Umbilical cord (tissue), 2 donors: ENCODE results near the gene MED26. TPM values are rescaled to one million over a fixed set of nuclear protein-coding genes. Genes with fewer than 3 reads are reported as not detected.
"Not testable (repeated sequence)": the region's sequence is repeated elsewhere in the genome, so short reads cannot be mapped to it uniquely, and the experiment has no call there.

Source experiments
- DNase-seq: peaks from one replicate; pipeline ENCODE4 v3.0.0-alpha.2; 2015; ENCODE audit warnings: low spot score
- total RNA-seq: library from RNA; depleted of rRNA; stranded (reverse); fragments of >200 nt; gene quantifications from one replicate; pipeline ENCODE4 v1.2.3, GENCODE V29; 2014; ENCODE audit warnings: low replicate concordance; ENCODE audit not compliant: insufficient read depth

Gene MED26
- total RNA-seq, 1 donor from 2014 or later: 3.9 TPM

DNA sequence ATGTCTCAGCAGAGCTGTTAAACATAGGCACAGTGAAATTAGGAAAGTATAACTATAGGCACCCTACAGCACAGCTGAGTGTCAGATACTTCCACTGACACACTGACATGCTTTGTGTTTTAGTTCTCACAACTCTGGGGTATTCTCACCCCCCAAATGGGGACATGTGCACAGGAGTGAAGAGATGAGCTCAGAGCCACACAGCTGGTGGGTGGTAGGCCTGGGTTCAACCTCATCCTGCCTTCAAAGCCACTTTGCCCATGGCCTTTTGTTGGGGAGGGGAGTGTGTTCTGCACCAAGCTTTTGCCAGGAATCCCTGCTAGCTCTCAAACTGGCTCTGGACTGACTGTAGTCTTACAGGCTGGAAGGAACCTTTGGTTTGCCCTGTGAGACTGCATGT, 54.1 kb downstream of the MED26 start:
- no peak for DNase-seq

DNA sequence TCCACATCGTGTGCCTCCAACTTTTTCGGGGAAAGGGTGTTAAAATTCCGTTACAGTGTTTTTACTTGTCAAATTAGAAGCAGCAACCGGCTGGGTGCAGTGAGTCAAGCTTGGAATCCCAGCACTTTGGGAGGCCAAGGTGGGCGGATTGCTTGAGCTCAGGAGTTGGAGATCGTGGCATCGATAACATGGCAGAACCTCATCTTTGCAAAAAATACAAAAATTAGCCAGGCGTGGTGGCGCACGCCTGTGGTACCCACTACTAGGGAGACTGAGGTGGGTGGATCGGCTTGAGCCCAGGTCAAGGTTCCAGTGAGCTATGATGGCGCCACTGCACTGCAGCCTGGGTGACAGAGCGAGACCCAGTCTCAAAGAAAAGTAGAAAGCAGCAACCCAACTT, 54.7 kb downstream of the MED26 start:
- no peak for DNase-seq

- DNase-seq: peak; percentile 98
These were observed 55.4 kb downstream of the MED26 start, which contains the start of gene SLC35E1 for GRCh38 chr19:16572332-16573211. Gene SLC35E1 (minus strand): TSS chr19:16572415. CDS start chr19:16572364, 51 bp downstream.

GRCh38 chr19:16571822-16572331, 56.1 kb downstream of the MED26 start:
- DNase-seq: peak; percentile 20

- peak; percentile 23 for DNase-seq
These were observed 56.7 kb downstream of the MED26 start for GRCh38 chr19:16571283-16571682.

- DNase-seq: no peak
These were observed 58.2 kb downstream of the MED26 start for GRCh38 chr19:16569609-16570320.

DNA sequence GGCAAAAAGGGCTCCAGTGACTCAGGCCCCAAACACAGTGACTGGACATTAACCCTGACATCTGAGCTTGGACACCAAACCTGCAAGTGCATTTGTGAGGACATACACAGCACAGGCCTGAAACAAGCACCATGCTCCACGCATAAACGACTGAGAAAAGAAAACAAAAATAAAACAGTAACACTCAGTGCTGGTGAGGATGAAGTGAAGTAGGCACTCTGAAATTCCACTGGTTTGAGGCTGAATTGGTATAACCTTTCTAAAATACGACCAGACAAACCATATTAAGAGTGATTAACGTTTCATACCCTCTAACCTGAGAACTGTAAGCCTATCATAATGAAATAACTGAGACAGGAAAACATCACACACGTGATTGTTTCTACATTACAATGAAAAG, 61.3 kb downstream of the MED26 start:
- no peak for DNase-seq

GRCh38 chr19:16566161-16566560, 61.8 kb downstream of the MED26 start:
- no peak for DNase-seq

DNA sequence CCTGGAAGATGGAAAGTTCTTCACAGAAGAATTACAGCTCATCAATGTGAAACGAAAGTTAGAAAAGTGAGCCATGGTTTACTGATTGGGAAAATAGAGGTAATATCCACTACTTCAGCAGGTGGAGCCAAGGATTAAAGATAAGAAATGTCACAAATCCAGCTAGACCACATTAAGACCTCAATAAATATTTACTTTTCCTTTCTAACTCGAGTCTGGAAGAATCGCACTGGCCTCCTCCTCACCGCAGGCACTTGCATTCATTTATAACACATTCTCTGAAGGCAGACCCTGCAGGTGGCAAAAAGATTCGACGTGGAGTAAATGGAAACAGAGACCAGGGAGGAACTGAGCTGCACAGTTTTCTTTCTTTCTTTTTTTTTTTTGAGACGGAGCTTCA, 63.2 kb downstream of the MED26 start:
- no peak for DNase-seq

- DNase-seq: no peak
These were observed 65.4 kb downstream of the MED26 start for GRCh38 chr19:16562608-16563025.

GRCh38 chr19:16561382-16561781, 66.6 kb downstream of the MED26 start:
- no peak for DNase-seq

DNA sequence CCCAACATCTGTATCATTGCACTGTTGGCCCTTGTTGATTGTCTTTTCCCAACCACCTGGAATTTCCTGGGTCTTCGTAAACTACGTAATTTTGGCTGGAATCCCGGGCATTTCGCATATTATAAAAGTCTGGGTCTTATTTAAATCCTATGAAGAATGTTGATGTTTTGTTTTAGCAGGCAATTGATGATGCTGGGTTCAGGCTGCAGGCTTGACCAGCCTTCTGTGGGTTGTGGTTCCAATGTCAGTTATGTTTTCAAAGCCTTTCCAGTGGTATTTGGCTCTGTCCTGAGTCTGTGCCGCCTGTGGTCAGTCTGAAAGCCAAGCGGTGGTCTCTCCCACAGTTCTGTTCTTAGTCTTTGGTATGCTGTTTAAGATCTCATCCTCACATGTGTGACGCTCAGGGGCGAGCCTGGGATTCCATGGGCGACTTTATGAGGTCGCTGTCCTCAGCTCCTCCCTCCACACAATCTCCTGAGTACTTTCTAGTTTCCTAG, 68.2 kb downstream of the MED26 start:
- no peak for DNase-seq

- no peak for DNase-seq
These were observed 73.2 kb downstream of the MED26 start for GRCh38 chr19:16554776-16555175.

DNA sequence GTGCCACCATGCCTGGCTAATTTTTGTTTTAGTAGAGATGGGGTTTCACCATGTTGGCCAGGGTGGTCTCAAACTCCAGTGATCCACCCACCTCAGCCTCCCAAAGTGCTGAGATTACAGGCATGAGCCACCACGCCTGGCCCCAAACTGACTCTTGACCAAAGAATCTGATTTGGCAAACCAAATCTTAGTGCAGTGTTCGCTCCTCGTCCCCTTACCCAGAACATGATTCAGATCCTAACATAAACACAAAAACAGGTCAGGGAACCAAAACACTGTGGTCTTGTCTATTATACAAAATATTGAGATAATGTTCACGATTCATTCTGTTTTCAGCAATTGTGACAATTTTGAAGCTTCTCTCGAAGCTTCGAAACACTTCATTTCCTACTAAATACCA, 76.1 kb downstream of the MED26 start:
- DNase-seq: not testable (repeated sequence)

DNA sequence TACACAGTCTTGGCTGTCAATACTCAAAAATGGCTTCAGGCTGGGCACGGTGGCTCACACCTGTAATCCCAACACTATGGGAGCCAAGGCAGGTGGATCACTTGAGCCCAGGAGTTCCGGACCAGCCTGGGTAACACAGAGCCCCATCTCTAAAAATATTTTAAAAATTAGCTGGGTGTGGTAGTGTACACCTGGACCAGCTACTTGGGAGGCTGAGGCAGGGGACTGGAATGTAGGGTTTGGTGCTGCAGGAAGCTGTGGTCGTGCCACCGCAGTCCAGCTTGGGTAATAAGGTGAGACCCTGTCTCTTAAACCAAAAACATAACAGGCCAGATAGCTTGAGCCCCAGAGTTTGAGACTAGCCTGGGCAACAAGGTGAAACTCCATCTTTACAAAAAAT, 79.0 kb downstream of the MED26 start:
- DNase-seq: no peak

DNA sequence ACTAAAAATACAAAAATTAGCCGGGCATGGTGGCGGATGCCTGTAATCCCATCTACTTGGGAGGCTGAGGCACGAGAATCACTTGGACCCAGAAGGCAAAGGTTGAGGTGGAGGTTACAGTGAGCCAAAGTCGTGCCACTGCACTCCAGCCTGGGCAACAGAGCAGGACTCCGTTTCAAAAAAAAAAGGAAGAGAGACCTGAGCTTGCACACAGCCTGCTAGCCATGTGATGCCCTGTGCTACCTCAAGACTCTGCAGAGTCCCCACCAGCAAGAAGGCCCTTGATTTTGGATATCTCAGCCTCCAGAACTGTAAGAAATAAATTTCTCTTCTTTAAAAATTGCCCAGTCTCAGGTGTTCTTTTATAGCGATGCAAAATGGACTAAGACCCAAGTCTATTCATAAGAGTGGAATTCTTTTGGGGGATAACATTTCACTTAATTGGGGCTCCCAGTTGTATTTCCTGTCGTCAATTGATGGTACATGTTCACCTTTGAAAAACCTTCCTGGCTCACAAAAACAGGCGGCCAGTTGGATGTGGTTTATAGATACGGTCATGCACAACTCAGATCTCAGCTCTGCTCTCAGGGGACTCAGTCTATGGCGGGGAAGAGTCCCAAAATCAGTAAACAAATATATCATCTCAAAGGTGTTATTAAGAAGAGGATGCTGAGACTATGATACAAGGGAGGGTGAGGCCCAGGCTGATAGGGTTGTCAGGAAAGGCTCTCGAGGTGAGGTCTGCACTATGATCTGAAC, 83.4 kb downstream of the MED26 start:
- DNase-seq: no peak

DNA sequence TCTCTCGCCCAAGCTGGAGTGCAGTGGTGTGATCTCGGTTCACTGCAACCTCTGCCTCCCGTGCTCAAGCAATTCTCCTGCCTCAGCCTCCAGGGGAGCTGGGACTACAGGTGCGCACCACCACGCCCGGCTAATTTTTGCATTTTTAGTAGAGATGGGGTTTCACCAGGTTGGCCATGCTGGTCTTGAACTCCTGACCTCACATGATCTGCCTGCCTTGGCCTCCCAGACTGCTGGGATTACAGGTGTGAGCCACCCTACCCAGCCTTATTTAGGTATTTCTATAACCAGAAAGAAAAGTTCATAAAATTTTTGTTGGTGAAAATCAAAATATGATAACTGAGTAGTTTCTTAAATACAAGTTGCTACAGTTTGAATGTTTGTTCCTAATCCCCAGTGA, 84.3 kb downstream of the MED26 start:
- DNase-seq: not testable (repeated sequence)

GRCh38 chr19:16542910-16543472, 85.0 kb downstream of the MED26 start:
- DNase-seq: no peak

- DNase-seq: peak; percentile 97
These were observed 85.7 kb downstream of the MED26 start, which contains the start of gene CHERP for GRCh38 chr19:16542045-16542909. Gene CHERP (minus strand): TSS chr19:16542437. CDS start chr19:16542378, 59 bp downstream.

DNA sequence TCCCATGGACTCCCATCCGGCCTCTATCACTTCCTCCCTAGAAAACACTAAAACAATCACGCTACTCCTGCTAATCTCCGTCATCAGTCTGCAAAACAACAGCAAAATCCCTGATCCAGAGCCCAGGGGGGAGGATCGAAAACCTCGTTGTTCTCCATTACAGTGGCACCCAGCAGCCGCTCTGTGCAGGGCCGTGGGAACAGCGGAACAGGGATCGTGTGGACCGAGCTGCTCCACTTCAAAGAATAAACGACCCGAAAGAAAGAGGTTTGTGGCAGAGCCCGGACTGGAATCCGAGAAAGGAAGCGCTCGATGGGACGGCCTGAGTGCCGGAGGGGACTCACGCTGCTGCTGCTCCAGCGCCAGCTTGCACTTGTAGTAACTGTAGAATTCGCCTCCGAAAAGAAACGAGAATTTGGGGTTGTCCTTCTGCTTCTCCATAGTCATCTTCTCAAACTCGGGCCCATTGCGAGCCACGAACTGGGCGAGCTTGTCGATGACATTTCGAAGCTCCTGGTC, 86.4 kb downstream of the MED26 start:
- no peak for DNase-seq
